ENCODE measurements around the gene CLBA1.
"Not testable (repeated sequence)": the region's sequence is repeated elsewhere in the genome, so short reads cannot be mapped to it uniquely, and the experiment has no call there.

Gene CLBA1

DNA sequence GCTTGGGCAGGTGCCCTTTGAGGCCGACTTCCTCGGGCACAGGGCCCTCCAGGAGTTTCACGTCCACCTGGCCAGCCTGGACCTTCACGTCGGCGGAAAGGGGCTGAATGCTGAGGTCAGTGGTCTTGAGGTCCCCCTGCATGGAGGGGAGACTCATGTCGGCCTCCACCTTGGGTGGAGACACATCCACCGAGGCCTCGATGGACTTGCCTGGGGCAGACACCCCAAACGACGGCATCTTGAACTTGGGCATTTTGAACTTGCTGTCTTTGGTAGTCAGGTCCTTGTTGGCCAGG lies 36.9 kb upstream of the CLBA1 start:
- Histone ChIP-seq H3K4me1 (peaks cover 0 to 12% (median 0%) of the 10 kb centered on the region in 10 experiments; a peak in 7 of 20 replicates), H3K27ac (no peak overlapping the region), H3K36me3 (no peaks in the 10 kb centered on the region; a peak in 1 of 22 replicates), H3K27me3 (no peaks in the 10 kb centered on the region), H3K9me3 (replicated peaks in 1 of 11) (no peaks in the 10 kb centered on the region), H3K9ac (no peak overlapping the region), H3K4me3 (no peak overlapping the region), H4K20me1 (no peaks in the 10 kb centered on the region), H3K4me2 (no peak overlapping the region)
- no peak for TF ChIP-seq Cebpa-rat (IDR thresholded peaks at IDR 0.05)

GRCh38 chr14:104949406-104949955 lies 36.1 kb upstream of the CLBA1 start:
- not testable (repeated sequence) for H3K9me3 ChIP-seq (replicated peaks in 1 of 11); H3K27ac ChIP-seq; H3K27me3 ChIP-seq; H4K20me1 ChIP-seq; H3K4me3 ChIP-seq; H3K36me3 ChIP-seq; H3K4me2 ChIP-seq; H3K9ac ChIP-seq
- peaks cover 0 to 18% (median 0%) of the 10 kb centered on the region in 10 experiments; a peak in 7 of 20 replicates for H3K4me1 ChIP-seq

DNA sequence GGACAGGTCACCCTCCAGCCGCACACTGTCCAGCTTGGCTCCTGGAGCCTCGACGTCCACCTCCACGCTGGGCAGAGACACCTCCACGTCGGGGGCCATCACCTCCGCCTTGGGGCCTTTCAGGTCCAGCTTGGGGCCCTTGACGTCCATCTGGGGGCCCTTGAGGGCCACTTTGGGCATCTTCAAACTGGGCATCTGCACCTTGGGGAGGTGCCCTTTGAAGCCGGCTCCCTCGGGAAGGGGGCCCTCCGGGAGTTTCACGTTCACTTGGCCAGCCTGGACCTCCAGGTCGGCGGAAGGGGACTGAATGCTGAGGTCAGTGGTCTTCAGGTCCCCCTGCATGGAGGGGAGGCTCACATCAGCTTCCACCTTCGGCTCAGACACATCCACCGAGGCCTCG lies 35.6 kb upstream of the CLBA1 start:
- Histone ChIP-seq H3K27ac (no peak overlapping the region), H3K4me2 (no peak overlapping the region), H4K20me1 (0 out of 22 replicates have a peak, but pooled peaks cover 0 to 4% (median 0%) of the 10 kb centered on the region in 11 experiments), H3K9me3 (replicated peaks in 1 of 11) (no peaks in the 10 kb centered on the region), H3K4me3 (no peak overlapping the region), H3K4me1 (peaks cover 0 to 18% (median 0%) of the 10 kb centered on the region in 10 experiments; a peak in 7 of 20 replicates), H3K27me3 (no peaks in the 10 kb centered on the region), H3K9ac (no peak overlapping the region), H3K36me3 (no peaks in the 10 kb centered on the region)
- TF ChIP-seq Cebpa-rat (IDR thresholded peaks at IDR 0.05), result no peak

DNA sequence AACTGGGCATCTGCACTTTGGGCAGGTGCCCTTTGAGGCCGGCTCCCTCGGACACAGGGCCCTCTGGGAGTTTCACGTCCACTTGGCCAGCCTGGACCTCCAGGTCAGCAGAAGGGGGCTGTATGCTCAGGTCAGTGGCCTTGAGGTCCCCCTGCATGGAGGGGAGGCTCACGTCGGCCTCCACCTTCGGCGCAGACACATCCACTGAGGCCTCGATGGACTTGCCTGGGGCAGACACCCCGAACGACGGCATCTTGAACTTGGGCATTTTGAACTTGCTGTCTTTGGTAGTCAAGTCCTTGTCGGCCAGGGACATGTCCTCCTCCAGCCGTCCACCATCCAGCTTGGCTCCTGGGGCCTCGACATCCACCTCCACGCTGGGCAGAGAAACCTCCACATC lies 34.9 kb upstream of the CLBA1 start:
- H3K4me3 ChIP-seq, H3K36me3 ChIP-seq: not testable (repeated sequence)

DNA sequence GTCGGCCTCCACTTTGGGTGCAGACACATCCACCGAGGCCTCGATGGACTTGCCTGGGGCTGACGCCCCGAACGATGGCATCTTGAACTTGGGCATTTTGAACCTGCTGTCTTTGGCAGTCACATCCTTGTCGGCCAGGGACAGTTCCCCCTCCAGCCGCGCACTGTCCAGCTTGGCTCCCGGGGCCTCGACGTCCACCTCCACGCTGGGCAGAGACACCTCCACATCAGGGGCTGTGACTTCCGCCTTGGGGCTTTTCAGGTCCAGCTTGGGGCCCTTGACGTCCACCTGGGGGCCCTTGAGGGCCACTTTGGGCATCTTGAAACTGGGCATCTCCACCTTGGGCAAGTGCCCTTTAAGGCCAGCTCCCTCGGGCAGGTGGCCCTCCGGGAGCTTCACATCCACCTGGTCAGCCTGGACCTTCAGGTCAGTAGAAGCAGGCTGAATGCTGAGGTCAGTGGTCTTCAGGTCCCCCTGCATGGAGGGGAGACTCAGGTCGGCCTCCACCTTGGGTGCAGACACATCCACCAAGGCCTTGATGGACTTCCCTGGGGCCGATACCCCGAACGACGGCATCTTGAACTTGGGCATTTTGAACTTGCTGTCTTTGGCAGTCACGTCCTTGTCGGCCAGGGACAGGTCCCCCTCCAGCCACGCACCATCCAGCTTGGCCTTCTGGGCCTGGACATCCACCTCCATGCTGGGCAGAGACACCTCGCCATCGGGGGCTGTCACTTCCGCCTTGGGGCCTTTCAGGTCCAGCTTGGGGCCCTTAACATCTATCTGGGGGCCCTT lies 33.5 kb upstream of the CLBA1 start:
- not testable (repeated sequence) for H3K27me3 ChIP-seq; H3K9me3 ChIP-seq (replicated peaks in 1 of 11); H3K4me2 ChIP-seq

More for the DNA sequence above, 34.9 kb upstream of the CLBA1 start:
- not testable (repeated sequence) for H3K9ac ChIP-seq; H3K27me3 ChIP-seq; H3K4me2 ChIP-seq; H3K27ac ChIP-seq; H4K20me1 ChIP-seq; H3K9me3 ChIP-seq (replicated peaks in 1 of 11)
- H3K4me1 ChIP-seq, result peaks cover 0 to 18% (median 0%) of the 10 kb centered on the region in 10 experiments; a peak in 7 of 20 replicates

GRCh38 chr14:104953097-104953496 lies 32.5 kb upstream of the CLBA1 start:
- H3K9me3 ChIP-seq (replicated peaks in 1 of 11), result no peaks in the 10 kb centered on the region
- H3K9ac ChIP-seq, result 0 out of 22 replicates have a peak overlapping the region, but pooled peaks of 1 of the 11 experiments have one; percentile 19
- peaks cover 0 to 6% (median 0%) of the 10 kb centered on the region in 11 experiments; a peak in 1 of 22 replicates for H4K20me1 ChIP-seq
- peak overlapping the region in 5 of 11 experiments; percentile 1 to 74 (median 52); a peak in 6 of 22 replicates for H3K4me2 ChIP-seq
- no peaks in the 10 kb centered on the region; a peak in 1 of 22 replicates for H3K36me3 ChIP-seq
- no peak overlapping the region for H3K4me3 ChIP-seq
- no peak for TF ChIP-seq Cebpa-rat (IDR thresholded peaks at IDR 0.05)
- peak overlapping the region in 1 of 11 experiments; percentile 10; a peak in 1 of 22 replicates for H3K27ac ChIP-seq
- H3K27me3 ChIP-seq, result no peaks in the 10 kb centered on the region
- peaks cover 0 to 18% (median 0%) of the 10 kb centered on the region in 10 experiments; a peak in 7 of 20 replicates for H3K4me1 ChIP-seq

More for the DNA sequence above, 33.5 kb upstream of the CLBA1 start:
- not testable (repeated sequence) for H3K27ac ChIP-seq, H3K9ac ChIP-seq, H4K20me1 ChIP-seq, H3K36me3 ChIP-seq, H3K4me3 ChIP-seq
- peaks cover 0 to 18% (median 0%) of the 10 kb centered on the region in 10 experiments; a peak in 7 of 20 replicates for H3K4me1 ChIP-seq

GRCh38 chr14:104953896-104954656 lies 31.5 kb upstream of the CLBA1 start:
- H3K9me3 ChIP-seq (replicated peaks in 1 of 11), result no peaks in the 10 kb centered on the region
- no peaks in the 10 kb centered on the region for H3K27me3 ChIP-seq
- H4K20me1 ChIP-seq, result peaks cover 0 to 6% (median 0%) of the 10 kb centered on the region in 11 experiments; a peak in 1 of 22 replicates
- no peak overlapping the region for H3K4me3 ChIP-seq
- H3K4me1 ChIP-seq, result peaks cover 0 to 18% (median 0%) of the 10 kb centered on the region in 10 experiments; a peak in 7 of 20 replicates
- TF ChIP-seq Cebpa-rat (IDR thresholded peaks at IDR 0.05), result no peak
- H3K9ac ChIP-seq, result peak overlapping the region in 4 of 11 experiments; percentile 2 to 34 (median 11); a peak in 2 of 22 replicates
- no peaks in the 10 kb centered on the region; a peak in 1 of 22 replicates for H3K36me3 ChIP-seq
- H3K4me2 ChIP-seq, result peak overlapping the region in 3 of 11 experiments; percentile 52 to 74 (median 54); a peak in 6 of 22 replicates
- no peak overlapping the region for H3K27ac ChIP-seq

- H4K20me1 ChIP-seq, result peaks cover 0 to 6% (median 0%) of the 10 kb centered on the region in 11 experiments; a peak in 1 of 22 replicates
- no peak for TF ChIP-seq Cebpa-rat (IDR thresholded peaks at IDR 0.05)
- no peak overlapping the region for H3K4me3 ChIP-seq
- no peaks in the 10 kb centered on the region; a peak in 1 of 22 replicates for H3K36me3 ChIP-seq
- no peaks in the 10 kb centered on the region for H3K27me3 ChIP-seq
- no peak overlapping the region for H3K27ac ChIP-seq
- no peak overlapping the region for H3K4me2 ChIP-seq
- peaks cover 0 to 18% (median 0%) of the 10 kb centered on the region in 10 experiments; a peak in 7 of 20 replicates for H3K4me1 ChIP-seq
- H3K9ac ChIP-seq, result no peak overlapping the region
- no peaks in the 10 kb centered on the region for H3K9me3 ChIP-seq (replicated peaks in 1 of 11)
Measured at GRCh38 chr14:104954746-104955395, 30.7 kb upstream of the CLBA1 start.
